H1 (cell line): Measurements from ENCODE around the gene SSTR4. TPM values are rescaled to one million over a fixed set of nuclear protein-coding genes. Genes with fewer than 3 reads are reported as not detected.

ENCODE experiments used
- BRCA1 ChIP-seq: IDR thresholded peaks from 2 replicates; pipeline ENCODE4 v1.6.1; 2012; ENCODE audit warnings: low read depth, low read length, improper control_type of control experiment
- CREB1 ChIP-seq: IDR thresholded peaks from 2 replicates; pipeline ENCODE4 v1.6.1; 2012; ENCODE audit warnings: inconsistent platforms
- CTBP2 ChIP-seq: IDR thresholded peaks from 2 replicates; pipeline ENCODE4 v1.7.0; 2011; ENCODE audit warnings: borderline replicate concordance, mild to moderate bottlenecking, moderate library complexity, mixed read lengths, low read length; ENCODE audit not compliant: insufficient read depth, insufficient read length
- EP300 ChIP-seq, 2 experiments: IDR thresholded peaks; 1 replicate in 1 of 2; 2 replicates in 1 of 2; pipeline ENCODE4 v1.6.1; 2011 to 2012; ENCODE audit warnings: low read depth in 2 of 2, low read length in 2 of 2, mild to moderate bottlenecking in 2 of 2, borderline replicate concordance in 1 of 2, inconsistent platforms in 1 of 2, moderate library complexity in 1 of 2
- HDAC2 ChIP-seq, 2 experiments: fragments of 300-600 bp in 1 of 2; sonication (generic) in 1 of 2; IDR thresholded peaks; 2 replicates each; pipeline ENCODE4 v1.6.1; 2011 to 2012; ENCODE audit warnings: low read depth in 2 of 2, low read length in 2 of 2, mild to moderate bottlenecking in 2 of 2, moderate library complexity in 2 of 2, borderline replicate concordance in 1 of 2, inconsistent platforms in 1 of 2
- HDAC6 ChIP-seq: IDR thresholded peaks from one replicate; pipeline ENCODE4 v1.7.1; 2012; ENCODE audit warnings: low read depth, mild to moderate bottlenecking, inconsistent platforms, low read length, moderate library complexity
- NANOG ChIP-seq: IDR thresholded peaks from 2 replicates; pipeline ENCODE4 v1.6.1; 2011; ENCODE audit warnings: low read length, low read depth, mild to moderate bottlenecking, inconsistent platforms; ENCODE audit not compliant: insufficient read depth, poor library complexity, severe bottlenecking
- RAD21 ChIP-seq, 2 experiments: IDR thresholded peaks in 1 of 2; conservative IDR thresholded peaks in 1 of 2; 2 replicates each; pipeline ENCODE4 v1.6.1; 2011; ENCODE audit warnings: low read depth in 2 of 2, low read length in 2 of 2, improper control_type of control experiment in 1 of 2, inconsistent platforms in 1 of 2, mild to moderate bottlenecking in 1 of 2, moderate library complexity in 1 of 2
- RNF2 ChIP-seq: fragments of 200-900, 300-1000 bp; sonication (generic); IDR thresholded peaks from 2 replicates; pipeline ENCODE4 v1.7.1; 2016; ENCODE audit warnings: borderline replicate concordance, low read depth, mild to moderate bottlenecking, antibody characterized with exemption, low read length; ENCODE audit not compliant: poor library complexity, severe bottlenecking; ENCODE audit errors: missing control alignments
- SAP30 ChIP-seq: fragments of 300-600 bp; sonication (generic); IDR thresholded peaks from 2 replicates; pipeline ENCODE4 v1.7.1; 2012; ENCODE audit warnings: low read length, moderate library complexity, mild to moderate bottlenecking, inconsistent platforms; ENCODE audit not compliant: insufficient read depth, insufficient replicate concordance
- SIRT6 ChIP-seq: IDR thresholded peaks from one replicate; pipeline ENCODE4 v1.7.1; 2012; ENCODE audit warnings: low read length, inconsistent platforms
- SP2 ChIP-seq: IDR thresholded peaks from 2 replicates; pipeline ENCODE4 v1.6.1; 2012; ENCODE audit warnings: mild to moderate bottlenecking, low read length, inconsistent platforms
- polyA plus RNA-seq, 7 experiments: library from polyadenylated mRNA; depleted of rRNA in 3 of 7; stranded (reverse) in 5 of 7; unstranded in 2 of 7; fragments of >200 nt in 5 of 7; fragments of 200-250 nt in 2 of 7; gene quantifications; 1 replicate in 5 of 7; 2 replicates in 1 of 7; 4 replicates in 1 of 7; pipeline versions ENCODE4 v1.2.1 to v1.2.3, GENCODE V29; 2011 to 2013; ENCODE audit warnings: missing spikeins in 2 of 7, mixed read lengths in 2 of 7
- total RNA-seq: library from RNA; stranded (reverse); fragmentation: NEBNext Ultra II Directional; extraction: Animal tissue kit (Norgen Biotek cat#: 25700); gene quantifications from 2 replicates; pipeline ENCODE4 v1.2.1, GENCODE V29; 2021

The SSTR4 gene
- total and polyA plus RNA-seq, 2 of the 8 experiments (the other 6 are each of a cell fraction or from before 2014, with no cell fraction given), result 0.05 TPM; not detected in 1

DNA sequence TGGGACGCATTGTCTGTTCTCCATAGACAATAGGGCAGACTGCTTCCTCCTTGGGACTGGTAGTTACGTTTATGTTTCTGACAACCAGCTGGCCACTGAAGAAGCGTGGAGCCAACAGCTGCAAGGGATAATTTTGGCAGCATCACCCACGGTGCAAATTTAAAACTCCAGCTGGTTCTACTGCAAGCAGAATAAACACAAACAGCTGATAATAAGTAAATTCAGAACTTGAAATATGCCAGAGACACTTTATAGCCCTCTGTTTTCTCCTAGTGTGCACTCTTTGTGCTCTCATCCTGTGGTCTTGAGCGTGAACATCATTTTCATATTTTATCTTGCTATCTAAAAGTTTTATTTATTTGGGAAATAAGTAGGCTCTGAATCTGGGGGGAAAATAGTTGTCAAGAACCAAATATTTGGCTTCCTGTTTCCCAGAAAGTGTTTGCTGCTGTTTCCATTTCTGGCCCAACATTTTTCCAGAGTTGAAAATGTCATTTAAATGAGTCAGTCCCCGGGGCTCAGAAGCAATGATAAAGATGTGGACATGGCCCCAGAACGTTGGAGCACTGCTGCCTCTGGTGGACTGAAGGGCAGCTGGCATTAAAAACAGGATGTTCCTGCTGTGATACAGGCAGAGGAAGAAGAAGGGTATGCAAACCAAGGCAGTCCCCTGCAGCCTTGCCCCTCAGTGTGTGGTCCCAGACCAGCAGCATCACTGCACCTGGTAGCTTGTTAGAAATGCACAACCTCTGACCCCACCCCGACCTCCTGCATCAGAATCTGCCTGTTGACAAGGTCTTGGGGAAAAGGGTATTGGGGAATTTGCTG is 26.8 kb downstream of the SSTR4 start (continued):
- TF ChIP-seq RNF2, result no peak
- peak; percentile 59 to 64 for TF ChIP-seq RAD21 (IDR thresholded peaks at IDR 0.05 in 1 of 2, conservative IDR thresholded peaks at IDR 0.05 in 1 of 2; ENCODE audit: low read depth in 2 of 2, low read length in 2 of 2)
- TF ChIP-seq SP2, result no peak
- no peak for TF ChIP-seq NANOG
- TF ChIP-seq HDAC2 (IDR thresholded peaks at IDR 0.05; ENCODE audit: borderline replicate concordance in 1 of 2, low read depth in 2 of 2, low read length in 2 of 2), result no peak
- TF ChIP-seq BRCA1, result no peak
- no peak; the same call in 1 of the 2 replicates for TF ChIP-seq CREB1
- TF ChIP-seq EP300 (IDR thresholded peaks at IDR 0.05; ENCODE audit: borderline replicate concordance in 1 of 2, low read depth in 2 of 2, low read length in 2 of 2), result peak in 1 of 2 experiments; percentile 70; a peak in 1 of 3 replicates
- TF ChIP-seq SIRT6, result no peak
- peak; percentile 46 for TF ChIP-seq CTBP2
- no peak for TF ChIP-seq SAP30
- TF ChIP-seq HDAC6, result no peak
